Cerebellar nuclear complex (tissue), 1 donor: ENCODE results near the gene THBD.

ENCODE experiments used
- DNase-seq, 2 experiments: peaks; one replicate each; lab custom pipeline; 2025; lab: John Stamatoyannopoulos, UW

The THBD gene

GRCh38 chr20:23061734-23062561, 12.5 kb upstream of the THBD start:
- no peak for DNase-seq

- no peak for DNase-seq
Measured at GRCh38 chr20:23061262-23061661, 11.8 kb upstream of the THBD start.

GRCh38 chr20:23060629-23061028, 11.2 kb upstream of the THBD start:
- no peak for DNase-seq

DNA sequence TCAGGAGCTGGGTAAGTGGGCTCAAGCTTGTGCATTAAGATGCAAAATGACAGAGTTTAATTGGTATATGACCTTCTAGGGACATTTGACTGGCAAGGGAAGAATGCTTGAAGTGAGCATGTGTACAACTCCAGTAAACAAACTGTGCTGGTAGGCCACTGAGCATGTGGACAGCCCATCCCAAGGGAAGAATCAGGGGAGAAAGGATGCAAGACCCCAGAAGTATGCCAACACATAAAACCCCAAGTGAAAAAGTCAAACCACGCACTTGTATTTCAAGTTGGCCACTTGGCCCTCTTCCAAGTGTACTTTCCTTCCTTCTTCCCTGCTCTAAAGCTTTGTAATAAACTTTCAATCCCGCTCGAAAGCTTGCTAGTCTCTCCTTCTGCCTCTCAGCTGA, 10.4 kb upstream of the THBD start:
- no peak for DNase-seq

- DNase-seq, result no peak
Measured at GRCh38 chr20:23059001-23059400, 9.5 kb upstream of the THBD start.

DNA sequence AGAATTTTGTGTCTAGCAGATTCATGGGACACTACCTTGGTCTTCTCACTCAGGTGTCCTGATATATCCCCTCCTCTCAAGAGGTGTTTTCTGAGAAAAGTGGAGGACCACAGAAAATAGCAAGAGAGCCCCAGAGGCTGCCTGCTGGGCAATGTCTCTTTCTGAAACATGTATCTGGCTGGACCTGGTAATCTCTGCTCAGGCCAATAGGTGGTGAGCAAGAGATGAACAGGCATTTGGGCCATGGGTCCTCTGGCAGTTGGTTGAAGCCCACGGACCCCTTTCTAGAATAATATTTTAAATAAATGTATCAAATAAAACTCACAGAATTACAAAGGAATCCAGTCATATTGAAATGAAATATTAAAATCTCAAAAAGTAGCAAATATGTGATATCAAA, 8.8 kb upstream of the THBD start:
- DNase-seq, result no peak

DNA sequence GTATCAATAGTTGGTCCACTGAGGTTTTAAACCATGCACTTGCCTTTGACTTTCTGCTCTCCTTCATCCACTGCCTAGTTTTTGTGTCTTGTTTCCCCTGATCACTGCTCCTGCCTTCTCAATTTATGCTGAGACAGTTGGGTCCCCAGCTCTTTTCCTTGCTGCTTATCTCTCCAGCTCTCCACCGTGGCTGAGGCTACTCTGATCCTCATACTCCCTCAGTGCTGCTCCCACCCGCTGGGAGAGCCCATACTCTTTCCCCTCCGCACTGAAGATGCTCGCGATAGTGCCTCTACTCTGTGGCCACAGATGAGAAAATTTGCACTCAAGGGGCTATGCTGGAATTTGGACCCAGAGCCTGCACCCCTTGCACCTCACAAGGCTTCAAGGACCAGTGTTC, 3.4 kb upstream of the THBD start:
- no peak for DNase-seq

- no peak for DNase-seq
Measured at GRCh38 chr20:23050847-23051627, 1.6 kb upstream of the THBD start.

DNA sequence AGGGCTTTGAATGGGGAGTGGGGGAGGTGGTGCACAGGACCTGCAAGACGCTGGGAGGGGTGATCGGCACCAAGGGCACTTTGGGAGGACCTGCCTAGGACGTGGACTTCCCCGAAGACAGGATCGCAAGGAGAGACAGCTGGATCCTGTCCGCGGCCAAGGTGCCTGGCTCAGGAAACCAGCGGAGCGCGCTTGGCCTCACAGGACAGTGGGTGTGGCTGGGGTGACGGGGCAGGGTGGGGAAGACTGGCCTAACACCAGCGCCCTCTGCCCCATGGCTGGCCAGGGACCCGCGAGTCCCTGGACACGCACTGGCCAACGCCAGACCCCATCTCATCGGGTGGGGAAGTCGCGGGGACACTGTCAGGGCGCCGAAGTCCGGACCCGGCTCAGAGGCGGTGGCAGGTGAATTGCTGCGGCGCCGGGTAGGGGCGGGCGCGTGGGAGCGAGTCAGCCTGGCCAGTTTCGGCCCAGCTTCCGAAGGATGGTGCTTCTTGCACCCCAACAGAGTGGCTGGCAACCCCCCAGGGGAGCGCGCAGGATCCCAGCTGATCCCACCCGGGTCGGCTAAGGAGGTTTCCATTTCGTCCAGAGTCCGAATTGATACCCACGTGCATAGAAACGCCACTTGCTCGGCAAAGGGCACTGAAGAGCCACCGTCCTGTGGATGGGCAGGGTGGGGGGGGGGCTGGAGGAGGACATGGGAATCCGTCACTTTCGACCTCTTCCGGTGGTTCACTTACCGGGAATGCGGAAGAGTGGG, 785 bp upstream of the THBD start:
- DNase-seq, result no peak

DNA sequence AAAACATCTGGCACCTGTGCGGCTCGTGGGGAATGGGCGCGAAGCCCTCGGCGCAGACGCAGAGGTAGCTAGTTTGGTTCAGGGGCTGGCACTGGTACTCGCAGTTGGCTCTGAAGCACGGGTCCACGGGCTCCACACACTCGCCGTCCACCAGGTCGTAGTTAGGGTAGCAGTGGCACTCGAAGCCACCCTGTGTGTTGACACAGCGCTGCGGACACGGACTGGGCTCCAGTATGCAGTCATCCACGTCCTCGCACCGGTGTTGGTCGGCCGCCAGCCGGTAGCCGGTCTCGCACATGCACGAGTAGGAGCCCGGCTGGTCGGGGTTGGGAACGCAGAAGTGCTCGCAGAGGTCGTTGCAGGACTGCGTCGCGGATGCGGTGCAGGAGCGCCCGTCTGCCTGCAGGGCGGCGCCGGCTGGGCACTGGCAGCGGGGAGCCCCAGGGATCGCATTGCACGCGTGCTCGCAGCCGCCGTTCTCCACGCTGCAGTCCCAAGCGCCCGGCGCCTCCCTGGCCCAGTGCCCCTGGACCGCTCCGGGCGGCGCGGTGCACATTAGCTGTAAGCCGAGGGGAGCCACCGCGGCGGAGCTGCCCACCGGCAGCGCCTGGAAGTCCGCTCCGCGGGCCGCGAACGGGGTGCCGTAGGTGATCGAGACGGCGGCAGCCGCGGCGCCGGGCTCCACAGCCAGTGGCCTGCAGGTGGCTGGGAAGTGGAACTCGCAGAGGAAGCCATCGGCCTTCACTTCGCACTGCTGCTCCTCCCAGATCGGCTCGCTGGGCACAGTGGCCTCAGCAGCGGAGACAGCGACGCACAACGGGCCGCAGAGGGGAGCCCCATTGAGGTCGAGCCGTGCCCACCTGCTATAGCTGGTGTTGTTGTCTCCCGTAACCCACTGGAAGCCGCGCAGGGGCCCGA, 930 bp downstream of the THBD start:
- DNase-seq, result no peak

DNA sequence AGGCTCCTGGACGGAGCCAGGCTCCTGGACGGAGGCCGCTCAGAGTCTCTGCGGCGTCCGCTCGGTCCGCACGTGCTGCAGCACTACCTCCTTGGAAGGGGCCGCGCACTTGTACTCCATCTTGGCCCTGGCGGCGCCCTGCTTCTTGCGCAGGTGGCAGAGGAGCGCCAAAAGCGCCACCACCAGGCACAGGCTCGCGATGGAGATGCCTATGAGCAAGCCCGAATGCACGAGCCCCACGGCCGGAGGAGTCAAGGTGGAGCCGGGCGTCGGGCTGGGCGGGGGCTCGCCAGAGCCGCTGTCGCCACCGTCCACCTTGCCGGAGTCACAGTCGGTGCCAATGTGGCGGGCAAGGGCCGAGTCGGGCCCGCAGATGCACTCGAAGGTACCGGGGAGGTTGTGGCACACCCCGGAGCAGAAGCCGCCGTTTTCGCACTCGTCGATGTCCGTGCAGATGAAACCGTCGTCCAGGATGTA, 1.7 kb downstream of the THBD start:
- DNase-seq, result no peak

- DNase-seq, result no peak
Measured at GRCh38 chr20:23047001-23047737, 2.3 kb downstream of the THBD start.

- no peak for DNase-seq
Measured at GRCh38 chr20:23046431-23046830, 3.0 kb downstream of the THBD start.

DNA sequence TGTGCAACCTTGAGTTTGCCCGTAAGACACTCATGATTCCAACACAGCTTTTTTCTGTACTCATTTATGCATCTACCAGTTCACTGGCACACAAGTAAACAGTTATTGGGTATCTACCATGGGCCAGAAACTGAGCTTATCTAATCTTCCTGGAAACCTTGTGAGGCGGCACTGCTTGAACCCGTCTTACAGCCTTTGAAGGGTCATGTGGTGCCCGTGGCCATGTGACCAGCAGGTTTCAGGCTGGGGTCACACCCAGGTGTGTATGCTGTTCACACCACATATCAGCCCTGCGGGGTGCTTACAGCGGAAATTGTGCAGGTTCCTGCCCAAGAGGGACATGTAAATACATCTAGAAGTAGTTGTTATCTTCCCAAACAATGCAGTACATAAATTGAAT, 6.1 kb downstream of the THBD start:
- no peak for DNase-seq

- DNase-seq, result no peak
Measured at GRCh38 chr20:23042270-23042669, 7.2 kb downstream of the THBD start.

DNA sequence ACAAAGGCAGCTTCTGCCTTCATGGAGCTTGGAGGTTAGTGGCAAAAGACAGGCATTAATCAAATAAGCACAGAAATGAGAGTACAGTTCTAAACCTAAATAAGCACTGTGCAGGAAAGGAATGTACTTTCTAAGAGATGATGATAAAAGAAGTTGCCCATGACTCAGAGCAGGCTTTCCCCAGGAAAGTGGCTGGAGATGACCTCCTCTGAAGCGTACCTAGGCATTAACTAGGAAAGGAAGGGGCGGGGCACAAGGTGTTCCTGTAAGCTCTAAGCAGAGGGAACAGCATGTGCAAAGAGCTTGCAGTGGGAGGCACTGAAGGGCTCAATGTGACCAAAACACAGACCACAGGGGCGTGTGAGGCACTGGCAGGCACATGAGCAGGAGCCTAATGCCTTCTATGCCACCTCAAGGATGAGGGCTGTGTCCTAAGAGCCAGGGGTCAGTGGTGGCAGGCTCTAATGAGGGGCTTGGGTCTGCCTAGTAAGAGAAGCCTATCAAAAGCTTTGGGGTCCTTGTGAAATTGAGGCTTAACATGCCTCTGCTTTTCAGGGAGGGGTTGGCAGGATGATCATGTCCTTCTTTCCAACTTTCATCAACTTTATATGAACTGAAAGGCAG, 9.5 kb downstream of the THBD start:
- DNase-seq, result no peak

DNA sequence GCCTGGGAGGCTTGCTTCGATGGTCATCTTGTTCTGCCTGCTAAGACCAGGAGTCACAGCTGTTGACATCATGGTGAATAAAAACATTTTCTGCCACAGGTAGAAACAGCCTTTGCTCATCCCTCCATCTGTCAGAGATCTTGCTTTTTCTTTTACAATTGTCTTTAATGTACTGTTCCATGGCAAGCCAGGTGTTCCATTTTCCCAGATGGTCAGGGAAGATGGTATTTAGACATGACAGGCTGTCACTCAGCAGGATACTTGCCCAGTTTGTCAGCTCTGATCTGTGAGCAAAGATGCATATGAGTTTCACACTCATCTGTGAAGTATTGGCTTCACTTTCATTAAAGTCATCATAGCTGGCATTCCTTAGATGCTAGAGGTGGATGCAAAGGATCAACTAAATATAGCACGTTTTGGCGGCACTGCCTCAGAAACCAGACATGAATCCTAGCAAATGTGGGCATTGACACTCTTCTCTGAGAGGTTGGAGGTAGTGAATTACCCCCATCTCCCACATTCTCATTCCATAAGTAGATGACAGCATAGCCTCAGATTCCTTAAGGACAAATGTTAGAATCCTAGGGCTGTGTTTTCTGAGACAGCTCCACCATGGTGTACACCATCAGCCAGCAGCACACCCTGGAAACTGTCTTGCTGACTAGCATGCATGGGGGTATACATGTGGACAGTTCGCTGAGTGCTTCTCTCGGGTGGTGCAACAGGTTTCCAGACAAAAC, 10.2 kb downstream of the THBD start:
- DNase-seq, result peak in 1 of 2 experiments; percentile 33

DNA sequence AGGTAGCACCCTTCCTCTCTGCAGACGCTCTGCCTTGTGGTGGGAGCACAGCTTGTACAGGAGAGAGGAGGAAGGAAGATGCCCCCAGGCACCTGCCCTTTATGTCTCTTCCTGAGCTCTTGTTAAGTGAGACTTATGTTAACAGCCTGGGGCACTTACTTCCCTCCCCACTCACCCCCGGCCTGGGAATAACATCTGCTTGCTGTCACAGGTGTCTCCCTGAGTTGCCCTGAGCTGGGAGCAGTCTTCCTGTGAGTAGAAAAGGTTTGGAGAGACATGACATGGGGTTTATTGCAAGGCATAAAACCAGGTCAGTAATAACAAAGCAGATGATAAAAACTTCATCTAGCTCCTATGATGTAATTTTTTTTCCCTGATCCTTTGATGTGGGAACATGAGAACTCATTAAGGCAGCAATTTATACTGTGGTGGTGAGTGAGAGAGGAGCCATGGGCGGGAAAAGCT, 12.4 kb downstream of the THBD start:
- DNase-seq, result no peak

GRCh38 chr20:23036371-23036770, 13.1 kb downstream of the THBD start:
- no peak for DNase-seq
